Activated effector memory CD4-positive, alpha-beta T cell treated with anti-CD3 and anti-CD28 coated beads, Interleukin-2, amount 50 U/mL, for 16 hours (primary cell): ENCODE measurements around the gene TSEN15.

Source experiments
- DNase-seq: peaks from one replicate; pipeline ENCODE4 v3.0.0-alpha.2; 2020

TSEN15 gene

DNA sequence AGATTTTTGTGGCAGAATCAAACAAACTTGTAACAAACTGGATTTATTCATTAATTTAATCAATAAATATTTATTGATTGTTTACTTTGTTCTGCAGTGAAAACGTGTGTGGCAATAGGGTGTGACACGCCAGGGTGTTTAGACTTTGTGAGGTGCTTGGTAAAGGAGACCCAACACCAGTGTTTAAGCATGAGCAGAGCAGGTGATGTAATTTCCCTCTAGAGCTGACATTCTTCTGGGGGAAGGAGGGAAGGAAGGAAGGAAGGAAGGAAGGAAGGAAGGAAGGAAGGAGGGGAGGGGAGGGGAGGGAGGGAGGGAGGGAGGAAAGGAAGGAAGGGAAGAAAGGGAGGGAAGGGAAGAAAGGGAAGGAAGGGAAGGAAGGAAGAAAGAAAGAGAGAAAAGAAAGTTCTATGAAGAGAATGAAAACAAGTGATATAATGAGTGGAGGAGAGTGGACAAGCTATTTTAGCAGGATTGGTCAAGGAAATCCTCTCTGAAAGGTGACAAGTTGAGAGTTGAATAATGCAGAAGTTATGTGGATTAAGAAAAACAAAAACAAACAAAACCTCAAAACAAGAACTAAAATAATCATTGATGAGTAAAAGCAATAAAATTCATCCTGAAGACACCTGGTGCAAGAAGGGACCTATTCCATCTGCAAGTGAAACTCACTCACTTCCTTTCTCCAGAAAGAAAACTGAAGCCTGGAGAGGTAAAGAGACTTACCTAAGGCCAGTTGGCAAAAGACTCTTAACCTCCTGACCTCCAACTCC is 60.8 kb downstream of the TSEN15 start:
- no peak for DNase-seq

DNA sequence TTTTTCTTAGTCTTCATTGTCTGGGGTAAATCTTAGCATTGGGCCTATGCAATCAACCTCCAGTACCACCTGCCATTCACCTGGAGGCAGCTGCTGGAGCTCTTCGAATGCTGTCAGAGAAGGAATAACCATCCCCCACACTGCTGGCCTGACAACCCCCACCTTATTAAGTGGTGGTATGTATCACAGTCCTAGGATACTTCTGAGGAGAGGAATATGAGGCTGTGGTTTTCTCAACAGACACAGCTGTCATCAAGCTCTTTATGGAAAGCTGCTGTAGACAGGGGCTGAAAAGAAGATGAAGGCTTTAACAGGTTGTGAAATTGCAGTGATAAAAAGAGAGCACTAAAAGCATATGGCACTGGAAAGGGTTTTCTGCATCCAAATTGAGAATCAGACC is 61.7 kb downstream of the TSEN15 start:
- DNase-seq, result no peak

- no peak for DNase-seq
Measured at GRCh38 chr1:184114818-184115398, 63.4 kb downstream of the TSEN15 start.

- DNase-seq, result no peak
Measured at GRCh38 chr1:184116287-184116686, 64.8 kb downstream of the TSEN15 start.

- no peak for DNase-seq
Measured at GRCh38 chr1:184118046-184118445, 66.5 kb downstream of the TSEN15 start.
